Astrocyte of the hippocampus (primary cell): ENCODE data around the gene NCKAP5.

Experiments
- DNase-seq: peaks from one replicate; pipeline ENCODE4 v3.0.0; 2011; ENCODE audit warnings: low read depth, low spot score

NCKAP5 gene

GRCh38 chr2:132638313-132639040, 929.8 kb downstream of the NCKAP5 start:
- no peak for DNase-seq

DNA sequence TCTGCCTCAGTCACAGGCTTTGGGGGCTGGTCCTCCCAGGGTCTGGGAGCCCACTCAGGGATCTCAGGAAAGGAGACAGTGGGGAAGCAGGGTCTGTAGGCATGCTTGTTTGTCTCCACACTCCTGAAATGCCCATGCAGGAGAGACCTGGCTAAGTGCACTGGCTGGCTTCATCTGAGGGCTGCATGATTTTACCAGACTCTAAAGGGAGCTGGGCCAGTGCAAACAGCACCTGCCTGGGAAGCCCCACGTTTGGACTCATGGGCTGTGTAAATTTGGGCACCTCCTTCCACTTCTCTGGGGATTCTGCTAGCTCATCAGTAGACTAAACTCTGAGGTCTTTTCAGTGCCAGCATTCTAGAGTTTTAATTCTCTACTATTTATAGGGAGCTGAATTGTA, 931.9 kb downstream of the NCKAP5 start:
- no peak for DNase-seq

GRCh38 chr2:132633635-132634034, 934.6 kb downstream of the NCKAP5 start:
- DNase-seq, result no peak

DNA sequence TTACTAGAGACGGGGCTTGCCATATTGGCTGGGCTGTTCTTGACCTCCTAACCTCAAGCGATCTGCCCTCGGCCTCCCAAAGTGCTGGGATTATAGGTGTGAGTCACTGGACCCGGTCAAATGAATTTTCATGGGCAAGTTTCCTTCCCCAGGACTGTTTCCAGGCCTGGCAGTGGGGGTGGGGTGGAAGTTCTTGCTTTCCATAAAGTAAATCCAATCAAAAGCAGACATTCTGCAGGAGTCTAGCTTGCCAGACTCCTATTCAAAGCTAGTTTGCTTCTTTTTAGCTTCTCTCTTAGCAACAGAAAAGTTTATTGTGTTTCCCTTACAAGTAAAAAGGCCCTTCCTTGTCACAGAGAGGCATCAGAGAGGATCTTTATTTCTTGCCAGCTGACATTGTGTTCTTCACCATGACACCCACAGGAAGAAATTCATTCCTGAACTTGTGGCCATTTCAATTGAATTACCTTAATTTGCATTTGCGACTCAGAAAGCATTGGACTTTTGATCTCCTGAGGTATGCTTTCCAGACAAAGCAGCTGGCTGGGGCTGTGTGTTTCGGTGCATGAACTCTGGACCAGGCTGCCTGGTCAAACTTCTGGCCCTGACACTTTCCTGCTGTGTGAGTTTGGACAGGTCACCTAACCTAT, 936.1 kb downstream of the NCKAP5 start:
- DNase-seq, result peak; percentile 82

GRCh38 chr2:132627536-132627935, 940.7 kb downstream of the NCKAP5 start:
- DNase-seq, result no peak

DNA sequence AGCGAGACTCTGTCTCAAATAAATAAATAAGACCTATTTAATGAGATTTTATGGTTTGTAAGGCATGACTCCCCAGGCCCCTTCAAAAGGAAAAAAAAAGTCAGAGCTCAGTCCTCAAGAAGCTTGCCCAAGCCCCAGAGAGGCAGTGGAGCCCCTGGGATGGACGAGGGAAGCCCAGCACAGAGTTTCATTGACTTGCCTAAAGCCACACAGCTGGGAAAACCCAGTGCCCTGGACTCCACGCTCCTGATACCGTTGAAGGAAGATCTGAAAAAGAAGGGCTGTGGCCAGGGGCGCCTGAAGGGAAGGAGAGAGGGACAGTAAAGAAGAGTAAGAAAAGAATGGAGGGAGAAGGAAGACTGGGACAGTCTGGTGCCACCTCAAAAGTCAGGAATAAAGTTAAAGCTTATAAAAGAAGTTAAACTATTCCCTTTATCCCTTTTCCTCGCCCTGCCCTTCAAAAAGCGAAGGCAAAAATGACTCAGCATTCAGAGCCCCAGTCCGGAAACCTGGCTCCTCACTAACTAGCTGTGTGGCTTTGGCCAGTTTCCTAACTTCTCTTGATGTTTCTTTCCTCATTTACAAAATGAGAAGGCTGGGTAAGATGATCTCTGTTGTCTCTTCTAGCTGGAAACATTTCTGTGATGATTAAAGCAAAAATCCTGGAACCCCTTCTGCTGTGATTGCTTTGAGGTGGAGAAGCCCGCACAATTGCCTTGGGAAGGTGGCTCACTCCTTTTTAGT, 945.0 kb downstream of the NCKAP5 start:
- peak; percentile 89 for DNase-seq
